SIG-M5 (cell line): ENCODE results near the gene LIPK.
"Not testable (repeated sequence)": the region's sequence is repeated elsewhere in the genome, so short reads cannot be mapped to it uniquely, and the experiment has no call there.

Experiments used
- DNase-seq: peaks from one replicate; lab custom pipeline; 2025; lab: John Stamatoyannopoulos, UW

LIPK gene, protein sequence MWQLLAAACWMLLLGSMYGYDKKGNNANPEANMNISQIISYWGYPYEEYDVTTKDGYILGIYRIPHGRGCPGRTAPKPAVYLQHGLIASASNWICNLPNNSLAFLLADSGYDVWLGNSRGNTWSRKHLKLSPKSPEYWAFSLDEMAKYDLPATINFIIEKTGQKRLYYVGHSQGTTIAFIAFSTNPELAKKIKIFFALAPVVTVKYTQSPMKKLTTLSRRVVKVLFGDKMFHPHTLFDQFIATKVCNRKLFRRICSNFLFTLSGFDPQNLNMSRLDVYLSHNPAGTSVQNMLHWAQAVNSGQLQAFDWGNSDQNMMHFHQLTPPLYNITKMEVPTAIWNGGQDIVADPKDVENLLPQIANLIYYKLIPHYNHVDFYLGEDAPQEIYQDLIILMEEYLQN

GRCh38 chr10:88705958-88706357, at the start of gene LIPK:
Gene LIPK, plus strand, starts transcription at chr10:88706249. Its CDS starts 18,295 bp downstream, at chr10:88724544.
- DNase-seq: no peak

GRCh38 chr10:88657901-88658300, 48.1 kb upstream of the LIPK start:
- no peak for DNase-seq

DNA sequence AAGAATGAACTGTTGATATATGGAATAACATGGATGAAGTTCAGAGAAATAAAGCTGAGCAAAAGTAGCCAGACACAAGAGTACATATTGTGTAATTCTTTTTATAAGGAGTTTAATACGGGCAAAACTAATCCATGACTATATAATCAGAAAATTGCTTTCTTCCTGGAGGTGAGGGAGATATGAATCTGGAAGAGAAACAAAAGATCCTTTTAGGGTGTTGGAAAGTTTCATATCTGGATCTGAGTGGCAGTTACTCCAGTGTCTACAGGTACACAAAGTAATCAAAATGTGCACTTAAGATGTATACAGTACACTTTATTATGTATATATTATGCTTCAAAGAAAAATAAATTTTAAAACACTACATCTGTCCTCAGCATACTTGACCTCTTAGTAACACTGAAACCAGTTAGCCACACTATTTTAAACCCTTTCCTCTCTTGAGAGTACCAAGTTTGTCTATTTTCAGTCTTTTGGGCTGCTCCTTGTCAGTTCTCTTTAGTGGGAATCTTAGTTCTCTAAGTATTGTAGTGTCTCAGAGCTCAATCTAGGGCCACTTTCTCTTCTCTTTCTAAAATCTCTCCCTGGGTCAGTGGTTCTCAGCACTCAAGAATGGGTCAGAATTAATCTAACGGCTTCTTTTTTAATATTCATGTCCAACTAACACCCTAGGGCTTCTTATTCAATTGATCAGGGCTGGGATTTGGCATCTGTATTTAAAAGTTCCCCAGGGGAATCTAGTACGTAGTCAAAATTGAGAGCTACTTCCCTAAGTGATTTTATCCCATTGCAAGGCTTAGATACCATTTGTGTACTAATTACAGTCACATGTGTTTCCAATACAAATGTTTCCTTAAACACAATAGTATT, 46.1 kb upstream of the LIPK start:
- no peak for DNase-seq

GRCh38 chr10:88660598-88660884, 45.5 kb upstream of the LIPK start:
- DNase-seq: no peak

DNA sequence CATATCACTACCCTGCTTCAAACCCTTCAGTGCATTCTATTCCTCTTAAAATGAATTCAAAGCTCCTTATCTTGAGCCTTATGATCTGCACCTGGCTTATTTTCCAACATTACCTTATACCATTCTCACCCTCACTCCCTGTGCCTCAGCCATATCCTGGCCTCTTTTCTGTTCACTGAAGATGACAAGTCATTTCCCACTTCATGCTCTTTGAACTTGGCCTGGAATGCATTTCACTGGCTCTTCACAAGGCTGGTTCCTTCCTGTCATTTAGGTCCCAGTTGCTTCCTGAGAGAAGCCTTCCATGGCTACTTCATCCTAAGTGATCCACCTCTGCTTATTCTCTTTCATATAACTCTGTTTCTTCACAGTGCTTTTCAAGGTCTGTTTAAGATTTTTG, 45.0 kb upstream of the LIPK start:
- DNase-seq: no peak

- no peak for DNase-seq
Measured at GRCh38 chr10:88661577-88661976, 44.5 kb upstream of the LIPK start.

GRCh38 chr10:88663153-88663552, 42.9 kb upstream of the LIPK start:
- not testable (repeated sequence) for DNase-seq

- no peak for DNase-seq
Measured at GRCh38 chr10:88664142-88664541, 41.9 kb upstream of the LIPK start, which contains the start of gene LIPF. Gene LIPF, plus strand, starts transcription at chr10:88664442. Its CDS starts 2,856 bp downstream, at chr10:88667298.

- DNase-seq: no peak
Measured at GRCh38 chr10:88668465-88668864, 37.6 kb upstream of the LIPK start.

DNA sequence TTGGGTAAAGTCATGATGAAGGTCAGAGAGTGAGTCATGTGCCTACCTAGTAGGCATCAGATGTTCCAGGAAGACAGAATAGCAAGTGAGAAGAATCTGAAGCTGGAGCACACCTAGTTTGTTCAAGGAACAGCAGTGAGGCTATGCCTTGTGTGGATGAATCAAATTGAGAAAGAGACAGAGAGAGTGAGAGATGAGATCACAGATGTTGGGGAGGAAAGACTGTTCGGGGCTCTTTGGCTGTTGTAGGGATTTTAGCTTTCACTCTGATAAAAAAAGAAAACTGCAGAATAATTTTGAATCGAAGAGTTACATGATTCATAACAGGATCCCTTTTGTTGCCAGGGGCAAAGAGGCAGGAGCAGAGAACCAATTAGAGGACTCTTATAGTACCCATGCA, 35.6 kb upstream of the LIPK start:
- no peak for DNase-seq

GRCh38 chr10:88672041-88672440, 34.0 kb upstream of the LIPK start:
- DNase-seq: no peak

DNA sequence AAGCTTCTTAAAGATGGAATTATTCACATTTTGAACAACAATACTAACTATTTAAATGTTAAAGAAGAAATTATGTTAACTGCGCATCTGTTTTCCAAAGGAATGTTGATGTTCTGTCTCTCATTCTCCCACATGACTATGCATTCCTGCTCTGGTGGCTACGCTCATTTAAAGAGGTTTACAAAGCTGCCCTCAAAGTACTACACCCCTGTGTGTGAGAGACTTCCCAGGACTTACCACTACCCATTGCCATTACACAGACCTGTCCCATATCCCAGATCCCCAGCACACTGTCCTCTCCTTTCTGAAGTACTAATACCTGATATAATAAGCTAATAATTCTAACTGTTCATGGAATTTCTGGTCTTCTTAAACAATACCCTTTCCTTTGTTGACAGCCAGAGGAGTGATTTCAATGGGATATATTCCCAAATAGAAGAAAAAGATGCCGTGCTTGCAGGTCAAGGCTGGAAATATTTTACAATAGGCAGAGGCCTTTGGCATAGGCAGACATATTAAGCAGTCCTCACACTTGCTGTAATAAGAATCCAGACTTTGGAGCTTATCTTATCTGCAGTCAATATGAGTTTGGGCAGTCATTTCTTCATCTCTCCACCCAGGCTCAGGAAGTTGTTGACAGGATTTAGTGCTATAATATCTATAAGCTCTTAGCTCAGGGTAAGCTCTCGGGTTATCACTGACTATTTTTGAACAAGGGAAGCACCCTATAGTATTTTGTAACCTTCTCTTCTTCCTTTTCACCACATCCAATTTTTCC, 29.6 kb upstream of the LIPK start:
- DNase-seq: no peak

GRCh38 chr10:88680958-88681357, 25.1 kb upstream of the LIPK start:
- no peak for DNase-seq

DNA sequence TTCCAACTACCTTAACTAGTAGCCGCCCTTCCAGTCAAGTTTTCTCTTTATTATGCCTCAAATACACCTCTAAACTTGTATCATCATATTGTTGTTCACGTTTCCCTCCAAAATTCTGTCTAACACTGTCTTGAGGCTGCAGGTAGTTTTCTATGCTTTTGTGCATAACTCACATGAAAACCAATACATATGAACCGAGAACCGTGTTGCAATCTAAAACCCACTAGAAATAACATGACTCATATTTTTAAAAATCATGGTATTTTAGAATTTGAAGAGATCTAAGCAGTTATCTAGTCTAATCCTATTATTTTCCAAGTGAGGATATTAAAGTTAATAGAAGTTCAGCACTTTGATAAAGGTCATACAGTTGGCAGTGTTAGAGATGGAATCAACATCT, 23.6 kb upstream of the LIPK start:
- no peak for DNase-seq

DNA sequence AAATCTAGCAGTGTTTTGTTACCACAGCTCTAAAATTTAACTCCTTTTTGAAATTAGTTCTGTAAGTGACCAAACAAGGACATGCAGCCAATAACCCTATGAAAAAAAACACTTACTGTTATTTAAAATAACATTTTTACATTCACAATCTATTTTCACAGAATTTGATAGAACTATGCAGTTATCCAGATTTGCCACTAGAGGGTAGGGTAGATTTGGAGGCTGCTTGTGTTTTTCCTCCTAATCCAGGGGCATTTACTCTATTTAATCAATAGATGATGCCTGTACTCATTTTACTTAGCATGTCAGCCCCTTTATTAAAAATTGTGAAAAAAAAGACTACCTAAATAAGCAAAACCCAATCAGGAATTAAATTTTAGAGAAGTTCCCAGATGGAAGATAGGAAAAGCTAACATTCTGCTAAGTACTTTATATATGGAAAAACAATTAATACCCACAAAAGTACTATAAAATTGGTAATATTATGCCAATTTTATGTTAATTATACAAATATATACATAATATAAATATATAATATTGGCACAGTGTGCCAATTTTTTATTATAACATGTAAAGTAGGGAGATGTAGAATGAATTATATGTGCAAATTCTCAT, 18.1 kb upstream of the LIPK start:
- DNase-seq: no peak

DNA sequence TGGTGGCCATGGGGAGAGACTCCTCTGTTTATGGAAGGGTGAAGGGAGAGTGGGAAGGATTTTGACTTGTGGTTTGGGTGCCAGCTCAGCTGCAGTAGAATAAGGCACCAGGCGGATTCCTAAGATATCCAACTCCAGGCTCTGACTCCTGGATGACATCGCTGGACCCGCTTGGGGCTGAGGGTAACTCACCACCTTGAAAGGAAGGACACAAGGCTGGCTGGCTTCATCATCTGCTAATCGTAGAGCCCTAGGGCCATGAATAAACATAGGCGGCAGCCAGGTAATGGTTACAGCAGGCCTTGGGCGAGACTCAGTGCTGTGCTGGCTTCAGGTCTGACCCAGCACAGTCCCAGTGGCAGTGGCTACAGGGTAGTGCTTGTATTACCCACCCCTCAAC, 16.7 kb upstream of the LIPK start:
- no peak for DNase-seq

DNA sequence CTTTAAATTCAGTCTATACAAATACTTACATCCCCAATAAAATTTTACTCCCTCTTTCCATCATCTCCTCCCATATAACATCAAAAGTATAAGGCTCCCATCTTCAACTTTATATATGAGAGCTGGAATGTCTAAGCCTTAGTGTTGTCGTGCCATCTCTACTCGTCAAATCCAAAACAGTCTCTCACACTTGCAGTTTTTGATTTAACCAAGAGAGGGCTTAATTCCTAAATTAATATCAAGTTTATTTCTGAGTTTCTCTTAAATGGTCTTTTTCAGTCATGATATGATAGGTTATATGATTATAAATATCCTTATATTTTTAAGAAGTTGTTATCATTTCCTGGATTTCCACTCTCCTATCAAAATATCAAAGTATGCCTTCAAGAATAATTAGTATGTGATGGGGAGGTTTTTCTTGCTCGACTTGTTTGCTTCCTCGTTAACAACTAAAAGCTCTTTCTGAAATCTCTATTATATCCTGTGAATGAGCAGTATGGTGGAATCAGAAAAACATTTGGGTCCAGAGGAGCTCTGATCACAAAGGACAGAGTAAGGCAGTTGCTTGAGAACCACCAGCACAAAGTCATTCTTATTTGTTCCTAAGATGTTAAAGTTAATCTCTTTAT, 12.5 kb upstream of the LIPK start:
- DNase-seq: no peak

DNA sequence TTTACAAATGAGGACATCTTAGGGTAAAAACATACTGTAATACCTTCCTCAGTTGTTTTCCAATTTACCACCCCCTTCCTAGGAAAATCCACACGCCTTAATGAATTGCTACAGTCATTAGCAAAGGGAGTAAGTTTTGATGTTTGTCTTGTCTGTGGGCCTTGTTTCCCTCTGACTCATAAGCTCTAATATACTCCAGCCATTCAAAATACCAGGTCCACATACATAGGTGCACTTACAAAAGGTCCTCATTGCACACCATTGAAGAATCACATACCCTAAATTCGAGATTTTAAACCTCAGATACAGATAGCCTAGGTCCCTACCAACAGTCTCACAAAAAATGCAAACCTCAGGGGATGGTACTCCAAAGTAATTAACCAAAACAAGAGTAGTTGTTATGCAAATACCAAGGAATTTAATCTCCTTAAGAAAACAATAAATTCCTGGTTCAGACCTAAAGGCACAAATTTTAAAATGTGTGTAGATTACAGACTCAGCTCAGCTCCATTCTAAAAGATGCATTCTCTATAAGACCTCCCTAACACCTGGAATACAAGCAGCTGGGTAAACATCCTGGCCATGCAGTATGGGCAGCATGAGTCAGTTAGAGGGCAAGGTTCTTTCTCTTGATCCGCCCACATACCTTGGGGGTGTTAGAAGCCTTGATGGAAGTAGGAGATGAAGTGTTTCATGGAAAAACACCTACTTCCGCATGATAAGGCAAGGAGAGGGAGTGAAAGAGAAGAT, 3.0 kb upstream of the LIPK start:
- DNase-seq: no peak

- DNase-seq: no peak
Measured at GRCh38 chr10:88707429-88708155, 1.5 kb downstream of the LIPK start.

DNA sequence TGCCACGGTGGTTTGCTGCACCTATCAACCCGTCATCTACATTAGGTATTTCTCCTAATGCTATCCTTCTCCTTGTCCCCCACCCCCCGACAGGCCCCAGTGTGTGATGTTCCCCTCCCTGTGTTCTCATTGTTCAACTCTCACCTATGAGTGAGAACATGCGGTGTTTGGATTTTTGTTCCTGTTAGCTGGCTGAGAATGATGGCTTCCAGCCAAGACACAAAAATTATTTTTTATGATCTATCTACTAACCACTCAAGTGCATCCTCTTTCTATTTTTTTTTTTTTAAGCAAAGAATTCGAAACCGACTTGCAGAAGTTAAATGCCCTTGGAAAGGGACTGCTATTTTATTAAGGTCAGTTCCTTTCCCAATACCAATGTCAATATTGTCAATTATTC, 3.3 kb downstream of the LIPK start:
- not testable (repeated sequence) for DNase-seq
